Stimulated activated CD8-positive, alpha-beta memory T cell treated with anti-CD3 and anti-CD28 coated beads, Interleukin-7, amount 100 ng/mL, for 24 hours (primary cell): ENCODE measurements around the gene KCNK5.

Source experiments
- DNase-seq: peaks from one replicate; pipeline ENCODE4 v3.0.0-alpha.2; 2020; ENCODE audit warnings: low read depth

The KCNK5 gene

DNA sequence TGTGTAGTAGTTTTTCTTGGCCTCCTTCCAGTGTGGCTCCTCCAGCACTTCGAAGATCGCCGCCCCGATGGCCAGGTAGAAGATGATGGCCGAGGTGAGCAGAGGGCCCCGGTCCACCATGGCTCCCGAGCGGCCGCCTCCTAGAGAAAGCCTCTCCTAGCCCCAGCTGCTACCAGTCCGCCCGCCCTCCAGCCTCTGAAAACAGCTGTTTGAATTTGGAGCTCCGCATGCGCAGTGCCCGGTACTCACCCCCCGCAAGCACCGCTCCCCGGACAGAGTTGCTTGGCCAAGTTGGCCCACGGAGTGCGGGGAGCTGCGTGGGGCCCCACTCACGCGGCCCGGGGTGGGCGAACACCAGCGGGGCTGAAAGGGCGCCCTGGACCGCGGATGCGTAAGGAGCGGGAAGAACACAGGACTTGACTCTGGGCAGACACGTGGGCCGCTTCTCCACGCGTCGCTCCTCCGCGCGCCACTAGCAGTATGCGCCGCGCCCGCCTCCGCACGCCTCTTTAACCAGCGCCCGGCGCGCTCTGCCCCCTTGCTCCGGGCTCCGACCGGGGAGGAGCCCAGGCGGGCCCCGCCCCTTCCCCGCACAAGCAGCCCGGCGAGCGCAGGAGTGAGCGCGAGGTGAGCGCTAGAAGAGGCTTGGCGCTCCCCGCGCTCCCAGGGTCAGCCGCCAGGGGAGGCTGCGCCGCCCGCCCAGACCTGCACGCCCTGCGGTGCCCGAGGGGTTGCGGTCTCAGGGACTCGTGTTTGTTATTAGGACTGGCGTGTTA, at the start of gene KCNK5:
Gene KCNK5, minus strand, starts transcription at position 484 of the 776 bp plus-strand sequence. Its CDS starts 364 bp downstream, at position 120.
- peak; percentile 53 for DNase-seq

- DNase-seq: no peak
Measured at GRCh38 chr6:39276379-39276995, 47.2 kb upstream of the KCNK5 start.

GRCh38 chr6:39274903-39275302, 45.6 kb upstream of the KCNK5 start:
- no peak for DNase-seq

DNA sequence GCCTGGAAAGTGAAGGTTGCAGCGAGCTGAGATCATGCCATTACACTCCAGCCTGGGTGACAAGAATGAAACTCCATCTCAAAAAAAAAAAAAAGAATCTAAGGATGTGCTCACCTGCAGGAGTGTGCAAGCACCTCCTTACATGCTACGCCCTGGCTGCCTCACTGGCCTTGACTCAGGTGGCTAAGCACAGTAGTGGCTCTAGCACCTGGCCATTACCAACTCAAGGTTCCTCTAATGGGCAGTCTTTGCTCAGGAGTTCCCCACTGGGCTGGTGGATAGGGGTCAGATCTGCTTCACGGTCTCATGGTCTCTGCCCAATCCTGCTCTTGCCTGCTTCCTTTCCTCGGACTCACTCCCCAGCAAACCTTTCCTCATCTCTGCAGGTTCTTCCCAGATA, 45.2 kb upstream of the KCNK5 start:
- no peak for DNase-seq

DNA sequence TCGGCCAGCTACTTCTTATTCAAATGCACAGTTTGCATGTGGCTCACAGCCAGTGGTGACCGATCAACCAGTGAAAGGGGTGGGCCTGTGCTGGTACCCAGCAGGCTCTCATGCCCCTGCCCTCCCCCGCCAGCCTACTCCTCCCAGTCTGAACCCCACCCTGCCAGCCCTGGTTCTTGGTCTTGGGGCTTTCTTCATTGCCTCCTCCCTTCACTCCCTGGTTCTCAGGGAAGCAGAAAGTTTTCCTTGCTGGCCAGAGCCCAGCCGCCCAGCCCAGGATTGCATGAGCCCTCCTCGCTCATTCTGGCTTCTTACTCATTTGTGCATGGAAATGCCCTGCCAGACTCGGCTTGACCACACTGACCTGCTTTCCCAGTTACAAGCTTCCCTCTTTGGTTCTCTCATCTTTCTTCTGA, 44.1 kb upstream of the KCNK5 start:
- DNase-seq: no peak

DNA sequence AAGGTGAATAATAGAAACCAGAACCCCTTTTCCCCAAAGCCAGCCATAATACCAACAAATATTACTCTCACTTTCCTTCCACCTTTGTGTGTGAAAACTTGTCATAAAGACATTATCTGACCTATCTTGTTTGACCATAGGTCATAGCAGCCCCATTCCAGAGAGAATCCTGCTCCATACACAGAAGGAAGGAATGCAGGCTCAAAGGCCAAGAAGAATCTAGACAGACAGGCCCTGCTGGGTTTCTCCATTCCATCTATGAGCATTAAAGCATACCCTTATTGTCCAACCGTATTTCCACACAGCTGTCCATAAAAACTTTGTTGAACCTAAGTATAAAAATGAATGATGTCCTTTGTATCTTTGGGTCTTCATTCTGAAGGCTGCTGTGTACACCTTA, 40.7 kb upstream of the KCNK5 start:
- DNase-seq: no peak

DNA sequence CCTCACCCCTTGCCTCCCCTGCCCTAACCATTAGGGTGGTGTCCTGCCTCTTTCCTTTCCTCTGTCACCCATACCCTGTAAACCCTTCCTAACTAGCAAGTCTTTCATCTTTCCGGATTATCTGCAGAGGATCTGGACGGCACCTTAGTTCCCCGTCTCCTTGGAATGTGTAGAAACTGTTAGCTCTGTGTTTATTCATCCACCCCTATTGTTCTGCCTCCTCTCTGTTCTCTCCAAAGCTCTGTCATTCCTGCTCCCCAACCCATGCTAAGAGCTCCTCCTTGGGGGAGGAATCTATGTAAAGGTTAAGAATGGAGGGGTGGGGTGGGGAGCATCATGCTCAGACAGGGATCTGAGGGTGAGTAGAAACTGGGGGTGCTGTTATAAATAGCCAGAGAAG, 39.4 kb upstream of the KCNK5 start:
- no peak for DNase-seq

DNA sequence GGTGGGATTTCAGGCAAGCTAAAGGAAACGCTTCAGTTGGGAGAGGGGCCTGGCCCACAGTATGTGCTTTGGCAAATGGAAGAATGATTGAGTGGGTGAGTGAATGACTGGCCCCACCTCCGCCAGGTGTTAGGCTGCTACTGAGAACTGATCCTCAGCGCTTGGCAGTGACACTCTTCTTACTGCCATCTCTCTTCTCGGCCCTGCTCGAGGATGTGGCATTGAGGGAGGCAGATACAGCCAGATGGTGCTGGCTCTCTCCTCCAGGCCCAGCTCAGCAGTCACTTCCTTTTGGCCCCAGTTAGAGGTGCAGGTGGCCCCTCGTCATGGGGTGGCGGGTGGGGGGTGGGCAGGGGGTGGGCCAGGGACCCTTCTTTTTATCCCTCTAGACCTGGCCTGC, 38.9 kb upstream of the KCNK5 start:
- no peak for DNase-seq

GRCh38 chr6:39266782-39267355, 37.6 kb upstream of the KCNK5 start:
- no peak for DNase-seq

- no peak for DNase-seq
Measured at GRCh38 chr6:39266375-39266774, 37.1 kb upstream of the KCNK5 start.

- no peak for DNase-seq
Measured at GRCh38 chr6:39263303-39264037, 34.2 kb upstream of the KCNK5 start.

DNA sequence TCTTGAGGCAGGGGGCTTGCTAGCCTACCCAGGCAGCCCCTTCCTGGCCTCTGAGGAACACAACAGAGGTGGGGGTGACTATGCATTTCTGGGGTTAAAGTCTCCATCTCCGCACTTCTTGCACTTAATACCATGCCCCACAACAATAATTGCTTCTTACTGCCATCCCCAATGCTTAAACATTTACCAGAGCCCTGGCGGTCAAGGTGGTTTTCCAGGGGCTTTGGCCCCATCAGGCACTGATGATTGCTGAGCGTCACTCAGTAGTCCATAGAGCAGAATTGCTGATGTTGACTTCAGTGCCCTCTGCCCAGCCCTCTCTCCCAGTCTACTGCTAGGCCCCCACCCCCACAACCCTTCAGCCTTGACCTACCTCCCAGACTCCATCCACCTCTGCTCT, 32.5 kb upstream of the KCNK5 start:
- DNase-seq: no peak

DNA sequence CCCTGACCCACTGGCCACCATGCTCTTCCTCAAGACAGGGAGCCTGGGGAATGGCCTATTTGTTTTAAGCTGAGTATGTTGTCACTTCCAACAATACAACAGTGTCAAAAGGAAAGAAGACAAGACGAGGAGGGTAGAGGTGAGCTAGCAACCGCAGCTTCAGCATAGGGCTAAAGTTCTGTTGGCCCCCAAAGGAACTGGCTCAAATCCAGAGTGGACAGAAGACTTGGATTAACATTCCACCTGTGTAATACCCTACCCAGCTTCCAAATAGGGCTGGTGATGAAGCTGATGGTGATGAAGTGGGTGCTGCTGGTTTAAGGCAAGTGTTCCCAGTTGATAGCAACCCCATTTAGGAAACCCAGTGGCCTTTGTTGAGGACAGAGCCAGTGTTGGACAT, 31.7 kb upstream of the KCNK5 start:
- DNase-seq: no peak

DNA sequence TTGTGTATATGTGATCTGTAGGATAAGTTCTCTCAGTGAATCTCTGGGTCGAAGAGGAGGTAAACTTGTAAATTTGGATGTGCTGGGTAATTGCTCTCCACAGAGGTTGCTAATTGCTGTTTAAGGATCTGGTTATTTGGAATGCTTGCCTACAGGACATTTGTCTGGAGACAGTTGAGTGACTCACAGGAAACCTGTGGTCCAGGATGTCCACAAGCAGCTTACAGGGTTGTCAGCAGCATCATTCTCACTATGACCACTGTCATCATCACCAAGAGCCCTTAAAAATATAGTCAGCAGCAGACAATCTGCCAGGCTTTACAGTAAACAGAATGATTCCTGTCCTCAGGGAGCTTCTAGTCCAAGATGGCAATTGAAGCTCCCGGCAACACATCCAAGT, 31.2 kb upstream of the KCNK5 start:
- DNase-seq: no peak

- DNase-seq: no peak
Measured at GRCh38 chr6:39256294-39256940, 27.1 kb upstream of the KCNK5 start.

GRCh38 chr6:39254999-39255535, 25.8 kb upstream of the KCNK5 start:
- DNase-seq: no peak

GRCh38 chr6:39251406-39251805, 22.1 kb upstream of the KCNK5 start:
- no peak for DNase-seq

DNA sequence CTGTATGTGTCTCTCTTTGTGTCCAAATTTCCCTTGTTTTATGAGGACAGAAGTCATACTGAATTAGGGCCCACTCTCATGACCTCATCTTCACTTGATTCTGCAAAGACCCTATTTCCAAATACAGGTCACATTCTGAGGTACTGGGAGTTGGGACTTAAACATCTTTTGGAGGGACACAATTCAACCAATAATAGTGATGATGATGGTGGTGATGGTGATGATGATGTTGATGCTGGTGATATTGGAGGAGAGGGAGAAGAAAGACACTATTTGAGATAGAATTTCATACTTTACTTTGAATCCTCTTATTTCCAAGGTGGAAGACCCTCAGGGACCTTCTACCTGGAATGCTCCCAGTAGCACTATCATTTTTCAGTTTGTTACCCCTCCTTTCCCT, 21.2 kb upstream of the KCNK5 start:
- no peak for DNase-seq

DNA sequence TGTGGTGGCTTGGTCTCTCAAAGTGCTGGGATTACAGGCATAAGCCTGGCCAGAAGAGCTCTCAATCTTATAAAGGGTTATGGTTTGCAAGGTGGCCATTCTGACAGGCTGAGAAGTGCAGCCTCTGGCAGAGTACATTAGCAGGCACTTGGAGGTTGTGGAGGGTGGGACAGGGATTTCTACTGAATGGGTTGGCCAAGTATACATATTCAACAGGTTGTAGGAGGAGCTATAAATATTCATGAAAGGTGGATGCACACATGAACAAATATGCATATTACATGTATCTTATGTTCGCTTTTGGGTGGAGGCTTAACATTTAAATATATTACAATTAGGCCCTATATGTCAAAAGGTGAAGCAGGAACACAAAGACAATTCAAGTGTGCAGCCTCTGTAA, 20.0 kb upstream of the KCNK5 start:
- DNase-seq: no peak

GRCh38 chr6:39247667-39248194, 18.5 kb upstream of the KCNK5 start:
- DNase-seq: no peak

DNA sequence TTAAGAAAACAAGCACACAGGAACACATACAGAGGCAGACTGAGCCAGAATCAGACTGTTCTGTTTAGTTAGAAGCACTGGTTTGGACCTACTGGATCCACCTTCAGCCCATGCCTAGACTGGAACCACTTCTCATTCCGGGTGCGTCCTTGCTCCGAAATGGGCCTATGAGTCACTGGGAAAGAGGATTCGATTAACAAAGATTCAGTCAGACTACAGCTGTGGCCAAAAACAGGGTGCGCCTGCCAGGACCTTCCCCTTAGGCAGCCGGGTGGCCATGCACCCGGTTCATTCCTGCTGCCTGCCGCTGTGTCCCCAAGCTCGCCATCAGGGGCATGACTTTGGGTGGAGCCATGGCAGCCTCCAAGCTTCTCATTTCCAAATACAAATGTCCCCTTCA, 14.5 kb upstream of the KCNK5 start:
- DNase-seq: no peak
